Measurements from ENCODE around the gene LSS.

DNA sequence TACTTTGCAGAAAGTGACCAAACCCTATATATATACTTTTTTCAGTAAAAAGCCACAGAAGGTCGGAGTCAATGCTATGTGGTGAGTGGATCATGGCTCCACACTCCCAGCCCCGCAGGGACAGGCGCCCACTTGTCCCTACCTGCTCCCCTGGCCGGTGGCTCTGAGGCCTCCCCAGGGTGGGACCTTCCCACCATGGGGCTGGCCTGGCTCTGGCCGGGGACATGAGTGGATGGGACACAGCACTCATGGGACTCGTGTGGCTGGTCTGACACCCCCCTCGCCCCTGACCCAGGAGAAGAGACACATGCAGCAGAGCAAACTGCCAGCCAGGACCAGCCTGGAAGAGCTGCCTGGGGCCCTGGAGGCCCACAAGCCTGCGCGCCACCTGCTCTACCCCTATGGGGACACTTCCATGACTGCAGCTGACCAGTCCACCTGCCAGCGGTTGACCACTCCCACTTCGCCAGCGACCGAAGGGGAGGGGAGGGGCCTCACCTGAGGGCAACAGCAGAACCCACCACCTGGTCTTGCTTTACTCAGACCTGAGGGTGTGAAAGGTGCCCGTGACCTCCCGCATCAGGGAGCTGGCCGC lies 46.5 kb downstream of the LSS start:
- no peak for TF ChIP-seq EZH2 (IDR thresholded peaks at IDR 0.05; ENCODE audit: borderline replicate concordance, low read depth, low read length, poor library complexity, severe bottlenecking)
- TF ChIP-seq, protein P1, sequence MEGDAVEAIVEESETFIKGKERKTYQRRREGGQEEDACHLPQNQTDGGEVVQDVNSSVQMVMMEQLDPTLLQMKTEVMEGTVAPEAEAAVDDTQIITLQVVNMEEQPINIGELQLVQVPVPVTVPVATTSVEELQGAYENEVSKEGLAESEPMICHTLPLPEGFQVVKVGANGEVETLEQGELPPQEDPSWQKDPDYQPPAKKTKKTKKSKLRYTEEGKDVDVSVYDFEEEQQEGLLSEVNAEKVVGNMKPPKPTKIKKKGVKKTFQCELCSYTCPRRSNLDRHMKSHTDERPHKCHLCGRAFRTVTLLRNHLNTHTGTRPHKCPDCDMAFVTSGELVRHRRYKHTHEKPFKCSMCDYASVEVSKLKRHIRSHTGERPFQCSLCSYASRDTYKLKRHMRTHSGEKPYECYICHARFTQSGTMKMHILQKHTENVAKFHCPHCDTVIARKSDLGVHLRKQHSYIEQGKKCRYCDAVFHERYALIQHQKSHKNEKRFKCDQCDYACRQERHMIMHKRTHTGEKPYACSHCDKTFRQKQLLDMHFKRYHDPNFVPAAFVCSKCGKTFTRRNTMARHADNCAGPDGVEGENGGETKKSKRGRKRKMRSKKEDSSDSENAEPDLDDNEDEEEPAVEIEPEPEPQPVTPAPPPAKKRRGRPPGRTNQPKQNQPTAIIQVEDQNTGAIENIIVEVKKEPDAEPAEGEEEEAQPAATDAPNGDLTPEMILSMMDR (conservative IDR thresholded peaks at IDR 0.05; ENCODE audit: low read depth, low read length): no peak
